HCT116 (cell line): ENCODE data around the gene ARHGAP5. TPM values are rescaled to one million over a fixed set of nuclear protein-coding genes. Genes with fewer than 3 reads are reported as not detected.

Source experiments
- ATAC-seq: fragments of 200-7000 bp; cut with Tn5 transposase; 2 replicates; pipeline ENCODE4 v1.9.1; 2020; ENCODE audit warnings: mild to moderate bottlenecking, moderate library complexity
- BruUV-seq: library from RNA; stranded (reverse); fragments of 400-500 nt; replicated peaks from 2 replicates; lab custom pipeline; 2021; lab: Mats Ljungman, UMichigan
- CTCF ChIA-PET: fragments of 300-600 bp; sonication (Branson Sonifier 250); formaldehyde crosslinking; loops from one replicate; lab custom pipeline; 2021; ENCODE audit warnings: antibody characterized with exemption; lab: Charles Lee
- POLR2A ChIA-PET: fragments of 300-600, 350-600 bp; sonication (Branson Sonifier 250); formaldehyde crosslinking; loops from one replicate; lab custom pipeline; 2021; ENCODE audit warnings: antibody characterized with exemption; lab: Charles Lee
- RAD21 ChIA-PET, 2 experiments: fragments of 300-600 bp; sonication (Branson Sonifier 250); formaldehyde crosslinking; loops; one replicate each; lab custom pipeline; 2023; ENCODE audit warnings: low total read pairs in 2 of 2; ENCODE audit not compliant: uncharacterized antibody in 2 of 2, unreplicated experiment in 2 of 2, low non-redundant PET in 1 of 2; lab: Charles Lee
- DNase-seq: peaks from one replicate; pipeline ENCODE4 v3.0.0-alpha.2; 2010; ENCODE audit warnings: low read depth, low spot score
- H2AFZ ChIP-seq: fragments of 200-600 bp; shearing (Covaris generic), sonication (generic); 2 replicates; pipeline ENCODE4 v1.6.1; 2017; ENCODE audit warnings: low read depth, mixed run types, mixed read lengths, antibody characterized with exemption, low read length; ENCODE audit not compliant: poor library complexity, severe bottlenecking
- H3K27ac ChIP-seq: 2 replicates; pipeline ENCODE4 v1.5.1; 2012; ENCODE audit warnings: low read depth, low read length
- H3K27me3 ChIP-seq: fragments of 200-600 bp; sonication (generic); 2 replicates; pipeline ENCODE4 v1.6.1; 2016; ENCODE audit warnings: mixed run types, low read length, mixed read lengths; ENCODE audit not compliant: insufficient read depth
- H3K36me3 ChIP-seq, 2 experiments: fragments of 200-500 bp in 1 of 2; fragments of 200-600 bp in 1 of 2; sonication (Bioruptor generic) in 1 of 2; sonication (generic) in 1 of 2; 2 replicates each; pipeline versions ENCODE4 v1.5.1 to v1.6.1; 2014 to 2016; ENCODE audit warnings: low read length in 2 of 2, inconsistent platforms in 1 of 2, mixed read lengths in 1 of 2, mixed run types in 1 of 2; ENCODE audit not compliant: insufficient read depth in 2 of 2, control insufficient read depth in 1 of 2
- H3K4me1 ChIP-seq, 2 experiments: fragments of 200-600 bp in 1 of 2; sonication (generic) in 1 of 2; 2 replicates each; pipeline versions ENCODE4 v1.5.1 to v1.6.1; 2012 to 2017; ENCODE audit warnings: low read length in 2 of 2, inconsistent platforms in 1 of 2, mild to moderate bottlenecking in 1 of 2, mixed read lengths in 1 of 2, mixed run types in 1 of 2, moderate library complexity in 1 of 2; ENCODE audit not compliant: insufficient read depth in 2 of 2, control insufficient read depth in 1 of 2
- H3K4me2 ChIP-seq: fragments of 200-600 bp; sonication (generic); 2 replicates; pipeline ENCODE4 v1.6.1; 2017; ENCODE audit warnings: mixed run types, low read length, mixed read lengths
- H3K4me3 ChIP-seq, 2 experiments: fragments of 200-600 bp in 1 of 2; sonication (generic) in 1 of 2; replicated peaks in 1 of 2; 2 replicates each; pipeline ENCODE4 v1.5.1; 2011 to 2016; ENCODE audit warnings: low read length in 2 of 2, control low read depth in 1 of 2, low read depth in 1 of 2, mild to moderate bottlenecking in 1 of 2, mixed read lengths in 1 of 2, mixed run types in 1 of 2
- H3K79me2 ChIP-seq: fragments of 200-600 bp; sonication (generic); 2 replicates; pipeline ENCODE4 v1.6.1; 2017; ENCODE audit warnings: mild to moderate bottlenecking, mixed run types, low read length, moderate library complexity, mixed read lengths; ENCODE audit not compliant: insufficient read depth
- H3K9ac ChIP-seq: fragments of 200-600 bp; sonication (generic); 2 replicates; pipeline ENCODE4 v1.6.1; 2016; ENCODE audit warnings: low read length, mixed read lengths
- H3K9me2 ChIP-seq: fragments of 200-600 bp; sonication (generic), shearing (Covaris generic); 2 replicates; pipeline ENCODE4 v1.6.1; 2017; ENCODE audit warnings: mixed run types, mild to moderate bottlenecking, moderate library complexity; ENCODE audit not compliant: insufficient read depth
- H3K9me3 ChIP-seq, 2 experiments: fragments of 200-500 bp in 1 of 2; fragments of 200-600 bp in 1 of 2; sonication (Bioruptor generic) in 1 of 2; sonication (generic) in 1 of 2; 2 replicates each; pipeline ENCODE4 v1.6.1; 2014 to 2017; ENCODE audit warnings: low read length in 2 of 2, mixed read lengths in 2 of 2, inconsistent platforms in 1 of 2, low read depth in 1 of 2, mild to moderate bottlenecking in 1 of 2, mixed run types in 1 of 2, moderate library complexity in 1 of 2; ENCODE audit not compliant: control insufficient read depth in 1 of 2, insufficient read depth in 1 of 2
- H4K20me1 ChIP-seq: fragments of 200-600 bp; sonication (generic), shearing (Covaris generic); 2 replicates; pipeline ENCODE4 v1.6.1; 2017; ENCODE audit warnings: mixed run types, mild to moderate bottlenecking, moderate library complexity; ENCODE audit not compliant: insufficient read depth
- CEBPB ChIP-seq: IDR thresholded peaks from 2 replicates; pipeline ENCODE4 v1.6.1; 2012; ENCODE audit warnings: low read depth
- CTCF ChIP-seq, 3 experiments: fragments of 200-600 bp in 1 of 3; sonication (generic) in 1 of 3; IDR thresholded peaks in 2 of 3; conservative IDR thresholded peaks in 1 of 3; 2 replicates each; pipeline ENCODE4 v1.5.1; 2012 to 2017; ENCODE audit warnings: low read depth in 2 of 3, low read length in 2 of 3, antibody characterized with exemption in 1 of 3, borderline replicate concordance in 1 of 3, control low read depth in 1 of 3, mild to moderate bottlenecking in 1 of 3, mixed read lengths in 1 of 3, mixed run types in 1 of 3, moderate library complexity in 1 of 3; ENCODE audit not compliant: insufficient read depth in 1 of 3
- FOSL1 ChIP-seq: IDR thresholded peaks from 2 replicates; pipeline ENCODE4 v1.6.1; 2012; ENCODE audit warnings: low read depth
- JUND ChIP-seq: IDR thresholded peaks from 2 replicates; pipeline ENCODE4 v1.6.1; 2012
- MAX ChIP-seq: IDR thresholded peaks from 2 replicates; pipeline ENCODE4 v1.6.1; 2012
- POLR2AphosphoS5 ChIP-seq: IDR thresholded peaks from 2 replicates; pipeline ENCODE4 v1.6.1; 2011; ENCODE audit warnings: mild to moderate bottlenecking, low read depth, low read length, moderate library complexity
- RAD21 ChIP-seq: IDR thresholded peaks from 2 replicates; pipeline ENCODE4 v1.6.1; 2012; ENCODE audit warnings: low read depth, mild to moderate bottlenecking
- REST ChIP-seq: IDR thresholded peaks from 2 replicates; pipeline ENCODE4 v1.6.1; 2012; ENCODE audit warnings: low read depth
- SP1 ChIP-seq: IDR thresholded peaks from 2 replicates; pipeline ENCODE4 v1.6.1; 2012; ENCODE audit warnings: low read depth
- TCF7L2 ChIP-seq: IDR thresholded peaks from 2 replicates; pipeline ENCODE4 v1.7.0; 2011; ENCODE audit warnings: borderline replicate concordance, inconsistent platforms; ENCODE audit not compliant: insufficient read depth, insufficient read length; ENCODE audit errors: extremely low read depth
- YY1 ChIP-seq: IDR thresholded peaks from 2 replicates; pipeline ENCODE4 v1.6.1; 2011; ENCODE audit warnings: low read length, low read depth, moderate library complexity, mild to moderate bottlenecking; ENCODE audit not compliant: insufficient replicate concordance; ENCODE audit errors: extremely low read depth
- ZBTB33 ChIP-seq: IDR thresholded peaks from 2 replicates; pipeline ENCODE4 v1.6.1; 2011; ENCODE audit warnings: mild to moderate bottlenecking, low read length, moderate library complexity; ENCODE audit not compliant: insufficient replicate concordance; ENCODE audit errors: extremely low read depth
- ZNF274 ChIP-seq: fragments of 200-500 bp; sonication (Bioruptor generic); IDR thresholded peaks from 2 replicates; pipeline ENCODE4 v1.6.1; 2014; ENCODE audit warnings: mild to moderate bottlenecking, low read depth, low read length, inconsistent platforms
- intact Hi-C: fragments of 100-400 bp; cut with micrococcal nuclease; formaldehyde crosslinking; loops from 2 replicates; pipeline ENCODE4 v1.10.0; 2022
- total RNA-seq: library from RNA; stranded (reverse); gene quantifications from one replicate; pipeline ENCODE4 v1.2.1, GENCODE V29; 2021; ENCODE audit not compliant: unreplicated experiment

Gene ARHGAP5
- total RNA-seq, 1 experiment from 2014 or later, result 66.7 TPM

GRCh38 chr14:32072676-32073075 lies 4.4 kb upstream of the ARHGAP5 start:
- peaks cover 6 to 20% of the 10 kb centered on the region in 2 experiments for H3K4me1 ChIP-seq
- H3K79me2 ChIP-seq, result peaks cover 8% of the 10 kb centered on the region
- no peak overlapping the region for H3K9ac ChIP-seq
- no peaks in the 10 kb centered on the region for H3K36me3 ChIP-seq
- no peaks in the 10 kb centered on the region for H4K20me1 ChIP-seq
- no peaks in the 10 kb centered on the region for H3K27me3 ChIP-seq
- H3K9me2 ChIP-seq, result no peaks in the 10 kb centered on the region
- POLR2A ChIA-PET, result no interaction called here
- no peak overlapping the region for H3K27ac ChIP-seq
- intact Hi-C loops, result loop anchor here (1.0 to 10.0 kb wide), 4 partner anchors 180 to 558 kb away; no protein-coding TSS in a partner anchor
- H3K9me3 ChIP-seq, result no peaks in the 10 kb centered on the region
- no peak overlapping the region for H2AFZ ChIP-seq
- H3K4me3 ChIP-seq, result no peak overlapping the region
- CTCF ChIA-PET, result interaction anchor here (1.1 to 2.8 kb wide), 6 partner anchors 13 to 562 kb away, joined by 4 to 21 read pairs (median 5); no protein-coding TSS in a partner anchor
- DNase-seq (no peak), ATAC-seq (no peak)
- RAD21 ChIA-PET, result interaction anchor here (0.6 to 1.2 kb wide), 2 partner anchors 158 to 310 kb away, joined by 3 read pairs; no protein-coding TSS in a partner anchor
- no peak for TF ChIP-seq YY1
- no peak for TF ChIP-seq SP1
- TF ChIP-seq POLR2AphosphoS5, result no peak
- no peak for TF ChIP-seq TCF7L2
- no peak for TF ChIP-seq MAX
- no peak for TF ChIP-seq CEBPB
- no peak for TF ChIP-seq ZNF274
- TF ChIP-seq RAD21, result no peak
- TF ChIP-seq FOSL1, result no peak
- no peak for TF ChIP-seq CTCF (IDR thresholded peaks at IDR 0.05 in 2 of 3, conservative IDR thresholded peaks at IDR 0.05 in 1 of 3; ENCODE audit: borderline replicate concordance in 1 of 3, insufficient read depth in 1 of 3, low read depth in 2 of 3, low read length in 2 of 3)
- TF ChIP-seq JUND, result no peak
- no peak for TF ChIP-seq REST
- no peak for TF ChIP-seq ZBTB33
- no TSS peak for BruUV-seq
- H3K4me2 ChIP-seq, result no peak overlapping the region
